HepG2 (cell line): ENCODE data around the gene SYT8.

Experiments used
- CTCF ChIP-seq: sonication (generic); formaldehyde crosslinking; IDR thresholded peaks from 2 replicates; pipeline ENCODE4 v1.5.0; 2020; ENCODE audit warnings: mild to moderate bottlenecking, missing genetic modification reagents, moderate library complexity
- FOXM1 ChIP-seq: sonication (generic); formaldehyde crosslinking; IDR thresholded peaks from 2 replicates; pipeline ENCODE4 v1.5.0; 2020; ENCODE audit warnings: missing genetic modification reagents
- MAFF ChIP-seq: IDR thresholded peaks from 2 replicates; pipeline ENCODE4 v1.6.1; 2011; ENCODE audit warnings: low read depth, low read length, improper control_type of control experiment
- MEF2D ChIP-seq: sonication (generic); formaldehyde crosslinking; IDR thresholded peaks from 2 replicates; pipeline ENCODE4 v1.5.1; 2020; ENCODE audit warnings: mild to moderate bottlenecking, missing genetic modification reagents
- MXI1 ChIP-seq: IDR thresholded peaks from 3 replicates; pipeline ENCODE4 v1.6.1; 2012; ENCODE audit warnings: low read depth, low read length, inconsistent platforms, borderline replicate concordance
- SAFB2 ChIP-seq: sonication (generic); formaldehyde crosslinking; IDR thresholded peaks from 2 replicates; pipeline ENCODE4 v1.5.1; 2020; ENCODE audit warnings: missing genetic modification reagents, low read depth, mild to moderate bottlenecking, borderline replicate concordance
- ZFP36 ChIP-seq: fragments of 150-350 bp; IDR thresholded peaks from 2 replicates; pipeline ENCODE4 v1.6.1; 2018; ENCODE audit warnings: borderline replicate concordance, low read length, low read depth; ENCODE audit not compliant: partially characterized antibody
- ZSCAN31 ChIP-seq: sonication (generic); formaldehyde crosslinking; IDR thresholded peaks from 2 replicates; pipeline ENCODE4 v1.5.0; 2020; ENCODE audit warnings: low read depth, mild to moderate bottlenecking, missing genetic modification reagents
- TF ChIP-seq, protein P1 (sequence below): sonication (generic); formaldehyde crosslinking; IDR thresholded peaks from 2 replicates; pipeline ENCODE4 v1.4.0; 2020; ENCODE audit warnings: low read depth, mild to moderate bottlenecking, missing genetic modification reagents

GRCh38 chr11:1817511-1817910 is 17.3 kb upstream of the SYT8 start:
- TF ChIP-seq, protein P1, sequence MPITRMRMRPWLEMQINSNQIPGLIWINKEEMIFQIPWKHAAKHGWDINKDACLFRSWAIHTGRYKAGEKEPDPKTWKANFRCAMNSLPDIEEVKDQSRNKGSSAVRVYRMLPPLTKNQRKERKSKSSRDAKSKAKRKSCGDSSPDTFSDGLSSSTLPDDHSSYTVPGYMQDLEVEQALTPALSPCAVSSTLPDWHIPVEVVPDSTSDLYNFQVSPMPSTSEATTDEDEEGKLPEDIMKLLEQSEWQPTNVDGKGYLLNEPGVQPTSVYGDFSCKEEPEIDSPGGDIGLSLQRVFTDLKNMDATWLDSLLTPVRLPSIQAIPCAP (CRISPR knock-in tag), result no peak
- no peak for TF ChIP-seq MXI1
- no peak for TF ChIP-seq CTCF (CRISPR knock-in tag)
- TF ChIP-seq ZFP36, result no peak
- no peak for TF ChIP-seq MEF2D (CRISPR knock-in tag)
- no peak for TF ChIP-seq MAFF
- TF ChIP-seq SAFB2, result no peak
- no peak for TF ChIP-seq ZSCAN31 (CRISPR knock-in tag)
- no peak for TF ChIP-seq FOXM1 (CRISPR knock-in tag)
